MCF 10A (cell line): Measurements from ENCODE around the gene GALNT10. TPM values are rescaled to one million over a fixed set of nuclear protein-coding genes. Genes with fewer than 3 reads are reported as not detected.

ENCODE experiments used
- BruUV-seq: library from RNA; stranded (reverse); fragments of 400-500 nt; replicated peaks from 2 replicates; lab custom pipeline; 2021; lab: Mats Ljungman, UMichigan
- CTCF ChIA-PET: fragments of 300-600 bp; sonication (Branson Sonifier 250); formaldehyde crosslinking; extraction: SDS; loops from one replicate; lab custom pipeline; 2021; ENCODE audit warnings: antibody characterized with exemption, inconsistent platforms; lab: Yijun Ruan, JAX
- POLR2A ChIA-PET: fragments of 300-600, 350-650 bp; sonication (Branson Sonifier 250); formaldehyde crosslinking; extraction: SDS; loops from one replicate; lab custom pipeline; 2020; ENCODE audit warnings: antibody characterized with exemption, inconsistent platforms; lab: Yijun Ruan, JAX
- DNase-seq: peaks from one replicate; pipeline ENCODE4 v3.0.0-alpha.2; 2018; ENCODE audit not compliant: unreplicated experiment
- H3K27ac Mint-ChIP-seq: one replicate; pipeline ENCODE4 v1.8.0; 2022; ENCODE audit warnings: mild to moderate bottlenecking, low read depth, mixed read lengths; ENCODE audit not compliant: unreplicated experiment
- H3K27me3 Mint-ChIP-seq: one replicate; pipeline ENCODE4 v1.8.0; 2022; ENCODE audit warnings: mixed read lengths; ENCODE audit not compliant: insufficient read depth, unreplicated experiment
- H3K36me3 Mint-ChIP-seq: one replicate; pipeline ENCODE4 v1.8.0; 2022; ENCODE audit warnings: mild to moderate bottlenecking, moderate library complexity, mixed read lengths; ENCODE audit not compliant: insufficient read depth, unreplicated experiment
- H3K4me1 Mint-ChIP-seq: one replicate; pipeline ENCODE4 v1.8.0; 2022; ENCODE audit warnings: mixed read lengths; ENCODE audit not compliant: insufficient read depth, unreplicated experiment
- H3K4me3 Mint-ChIP-seq: one replicate; pipeline ENCODE4 v1.8.0; 2022; ENCODE audit warnings: mild to moderate bottlenecking, moderate library complexity, mixed read lengths; ENCODE audit not compliant: unreplicated experiment
- H3K9me3 Mint-ChIP-seq: one replicate; pipeline ENCODE4 v1.8.0; 2022; ENCODE audit warnings: mixed read lengths; ENCODE audit not compliant: unreplicated experiment
- intact Hi-C: fragments of 100-400 bp; cut with micrococcal nuclease; formaldehyde crosslinking; loops from 2 replicates; pipeline ENCODE4 v1.14.1; 2022
- total RNA-seq: library from RNA; stranded (reverse); gene quantifications from 2 replicates; pipeline ENCODE4 v1.2.3, GENCODE V29; 2022
- TF ChIP-seq, protein P1 (sequence below): fragments of 200-600 bp; IDR thresholded peaks from one replicate; pipeline ENCODE4 v1.8.0; 2022; ENCODE audit warnings: antibody characterized with exemption, mild to moderate bottlenecking; ENCODE audit not compliant: unreplicated experiment

The GALNT10 gene
- total RNA-seq, 1 experiment from 2014 or later: 57.4 TPM

DNA sequence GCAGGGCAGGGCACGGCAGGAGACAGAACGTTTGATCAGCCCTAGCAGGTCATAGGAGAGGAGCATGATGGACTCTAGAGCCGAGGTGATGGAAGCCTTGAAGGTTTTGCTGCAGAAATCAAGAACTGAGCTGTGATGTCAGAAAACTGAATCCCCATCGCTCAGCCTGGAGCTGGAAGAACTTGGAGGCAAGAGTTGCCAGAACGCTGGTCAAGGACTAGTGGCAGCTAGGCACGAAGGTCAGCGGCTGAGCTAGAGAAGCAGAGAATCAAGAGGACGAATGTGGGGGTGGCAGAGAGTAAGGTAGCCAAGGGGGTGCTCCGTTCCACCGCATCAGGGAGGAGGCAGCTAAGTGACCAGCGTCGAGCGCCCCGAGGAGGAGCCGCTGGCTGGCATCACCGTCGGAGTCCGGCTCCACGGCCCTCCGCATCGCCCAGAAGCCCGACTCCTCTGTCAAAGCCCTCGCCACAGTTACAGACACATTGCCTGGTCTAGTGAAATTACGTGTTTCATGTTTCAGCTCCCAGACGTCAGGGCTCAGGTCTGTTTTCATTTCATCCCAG lies 1.2 kb upstream of the GALNT10 start:
- no peaks in the 10 kb centered on the region for H3K9me3 Mint-ChIP-seq
- H3K4me3 Mint-ChIP-seq: peak overlapping the region; percentile 81
- H3K27me3 Mint-ChIP-seq: no peaks in the 10 kb centered on the region
- no TSS peak for BruUV-seq
- TF ChIP-seq, protein P1, sequence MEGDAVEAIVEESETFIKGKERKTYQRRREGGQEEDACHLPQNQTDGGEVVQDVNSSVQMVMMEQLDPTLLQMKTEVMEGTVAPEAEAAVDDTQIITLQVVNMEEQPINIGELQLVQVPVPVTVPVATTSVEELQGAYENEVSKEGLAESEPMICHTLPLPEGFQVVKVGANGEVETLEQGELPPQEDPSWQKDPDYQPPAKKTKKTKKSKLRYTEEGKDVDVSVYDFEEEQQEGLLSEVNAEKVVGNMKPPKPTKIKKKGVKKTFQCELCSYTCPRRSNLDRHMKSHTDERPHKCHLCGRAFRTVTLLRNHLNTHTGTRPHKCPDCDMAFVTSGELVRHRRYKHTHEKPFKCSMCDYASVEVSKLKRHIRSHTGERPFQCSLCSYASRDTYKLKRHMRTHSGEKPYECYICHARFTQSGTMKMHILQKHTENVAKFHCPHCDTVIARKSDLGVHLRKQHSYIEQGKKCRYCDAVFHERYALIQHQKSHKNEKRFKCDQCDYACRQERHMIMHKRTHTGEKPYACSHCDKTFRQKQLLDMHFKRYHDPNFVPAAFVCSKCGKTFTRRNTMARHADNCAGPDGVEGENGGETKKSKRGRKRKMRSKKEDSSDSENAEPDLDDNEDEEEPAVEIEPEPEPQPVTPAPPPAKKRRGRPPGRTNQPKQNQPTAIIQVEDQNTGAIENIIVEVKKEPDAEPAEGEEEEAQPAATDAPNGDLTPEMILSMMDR: no peak
- DNase-seq: no peak
- intact Hi-C loops: no loop called here
- H3K36me3 Mint-ChIP-seq: peaks cover 7% of the 10 kb centered on the region
- peak overlapping the region; percentile 15 for H3K27ac Mint-ChIP-seq
- ChIA-PET POLR2A (interaction anchor here (0.7 to 4.5 kb wide), 17 partner anchors 9 to 274 kb away, joined by 3 to 31 read pairs (median 8); partner anchors contain the start of genes FAM114A2 and MFAP3), CTCF (interaction anchor here (0.6 to 14.2 kb wide), 29 partner anchors 9 to 421 kb away, joined by 3 to 355 read pairs (median 3); no protein-coding TSS in a partner anchor)
- H3K4me1 Mint-ChIP-seq: peaks cover 38% of the 10 kb centered on the region

DNA sequence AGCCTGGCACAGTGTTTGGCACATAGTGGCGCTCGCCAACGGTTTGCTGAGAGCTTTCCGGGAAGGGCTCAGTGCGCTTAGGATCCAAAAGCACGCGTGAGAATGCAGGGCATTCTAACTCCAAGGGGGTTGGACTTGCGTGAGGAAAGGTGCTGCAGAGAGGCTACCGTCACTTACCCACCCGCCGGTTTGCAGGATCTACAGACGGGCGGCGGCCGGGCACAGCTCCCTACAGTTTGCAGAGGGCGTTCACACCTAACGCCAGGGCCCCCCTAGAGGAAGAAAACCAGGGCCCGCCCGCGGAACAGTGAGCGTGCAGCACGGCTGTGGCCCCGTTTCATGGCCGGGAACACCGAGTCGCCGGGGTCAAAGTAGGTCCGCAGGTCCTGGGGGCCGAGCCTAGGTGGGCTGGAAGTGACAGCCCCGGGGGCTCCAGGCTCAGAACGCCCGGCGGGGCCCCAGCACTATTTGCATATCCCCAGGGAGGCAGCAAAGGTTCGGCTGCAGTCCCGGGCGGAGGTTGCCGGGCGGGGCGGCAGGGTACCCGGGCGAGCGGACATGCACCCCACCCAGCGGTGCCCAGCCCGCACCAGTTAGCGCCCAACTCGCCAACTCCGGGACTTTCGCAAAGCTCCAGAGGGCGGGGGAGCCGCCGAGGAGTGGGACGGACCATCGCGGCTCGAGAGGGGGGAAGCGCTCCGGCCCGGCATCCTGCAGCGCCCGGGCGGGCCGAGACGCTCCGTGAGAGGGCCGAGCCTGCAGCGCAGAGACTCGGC lies 526 bp upstream of the GALNT10 start:
- H3K9me3 Mint-ChIP-seq: no peaks in the 10 kb centered on the region
- intact Hi-C loops: loop anchor here (1.0 to 5.0 kb wide), 2 partner anchors 97 to 205 kb away; no protein-coding TSS in a partner anchor
- peaks cover 44% of the 10 kb centered on the region for H3K4me1 Mint-ChIP-seq
- peak; percentile 93 for DNase-seq
- H3K36me3 Mint-ChIP-seq: peaks cover 7% of the 10 kb centered on the region
- ChIA-PET POLR2A (interaction anchor here (0.7 to 4.5 kb wide), 28 partner anchors 8 to 274 kb away, joined by 3 to 31 read pairs (median 6); partner anchors contain the start of genes FAM114A2 and MFAP3), CTCF (interaction anchor here (0.6 to 14.2 kb wide), 34 partner anchors 9 to 410 kb away, joined by 3 to 355 read pairs (median 4); no protein-coding TSS in a partner anchor)
- H3K4me3 Mint-ChIP-seq: peak overlapping the region; percentile 81
- TF ChIP-seq, protein P1: peak; percentile 56
- no TSS peak for BruUV-seq
- H3K27me3 Mint-ChIP-seq: no peaks in the 10 kb centered on the region
- H3K27ac Mint-ChIP-seq: peak overlapping the region; percentile 15

DNA sequence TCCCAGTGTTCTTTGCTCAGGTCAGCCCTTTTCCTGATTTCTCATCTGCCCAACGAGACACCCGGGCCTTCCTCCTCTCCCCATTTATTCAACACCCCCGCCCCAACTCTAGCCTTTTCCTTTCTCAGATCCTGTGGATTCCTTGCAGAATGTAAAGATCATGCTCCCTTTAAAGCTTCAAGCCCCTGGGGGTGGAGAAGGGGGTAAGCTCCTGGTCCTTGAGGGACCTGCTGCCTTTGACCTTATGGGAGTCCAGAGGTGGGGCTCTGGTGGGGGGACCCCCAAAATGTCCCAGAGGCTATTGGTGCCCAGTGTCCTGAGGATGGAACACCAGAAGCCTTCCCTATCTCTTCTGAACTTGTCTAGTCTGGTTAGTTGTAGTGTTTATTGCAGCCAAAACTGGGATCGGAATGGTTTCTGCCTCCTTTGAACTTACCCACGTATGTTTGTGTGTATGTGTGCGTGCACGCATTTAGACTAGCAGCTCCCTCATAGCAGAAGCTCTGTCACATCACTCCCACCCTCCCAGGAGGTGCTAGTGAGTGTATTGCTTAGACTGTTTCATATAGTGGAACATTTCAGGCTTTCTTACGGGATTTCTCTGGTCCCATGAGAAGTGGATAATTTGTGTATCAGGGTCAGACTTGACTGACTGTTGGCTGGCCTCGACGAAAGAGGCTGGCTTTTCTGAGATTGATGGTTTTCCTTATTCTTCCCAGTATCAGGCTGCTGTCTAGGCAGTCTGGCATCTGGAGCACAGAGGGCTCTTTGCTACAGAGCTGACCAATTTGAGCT lies 1.1 kb downstream of the GALNT10 start:
- Mint-ChIP-seq H3K36me3 (peaks cover 7% of the 10 kb centered on the region), H3K9me3 (no peaks in the 10 kb centered on the region), H3K27ac (peak overlapping the region; percentile 88), H3K4me3 (peak overlapping the region; percentile 81), H3K27me3 (no peaks in the 10 kb centered on the region), H3K4me1 (peaks cover 44% of the 10 kb centered on the region)
- ChIA-PET POLR2A (interaction anchor here (0.9 to 4.5 kb wide), 14 partner anchors 9 to 253 kb away, joined by 3 to 31 read pairs (median 8); partner anchors contain the start of genes FAM114A2 and MFAP3), CTCF (interaction anchor here (0.7 to 14.2 kb wide), 22 partner anchors 13 to 257 kb away, joined by 3 to 198 read pairs (median 4); no protein-coding TSS in a partner anchor)
- TF ChIP-seq, protein P1: no peak
- BruUV-seq: no TSS peak
- DNase-seq: no peak
- intact Hi-C loops: loop anchor here (5.0 kb wide), 1 partner anchor 96 kb away; no protein-coding TSS in a partner anchor
